ENCODE data around the gene VAMP3.

VAMP3 gene, protein sequence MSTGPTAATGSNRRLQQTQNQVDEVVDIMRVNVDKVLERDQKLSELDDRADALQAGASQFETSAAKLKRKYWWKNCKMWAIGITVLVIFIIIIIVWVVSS

GRCh38 chr1:7770997-7771822 lies at the start of gene VAMP3:
VAMP3 (plus strand) TSS chr1:7771296; CDS start chr1:7771384, 88 bp downstream.
- DNase-seq, result peak; percentile 96

- DNase-seq, result no peak
Measured at GRCh38 chr1:7721940-7722669, 49.0 kb upstream of the VAMP3 start.

DNA sequence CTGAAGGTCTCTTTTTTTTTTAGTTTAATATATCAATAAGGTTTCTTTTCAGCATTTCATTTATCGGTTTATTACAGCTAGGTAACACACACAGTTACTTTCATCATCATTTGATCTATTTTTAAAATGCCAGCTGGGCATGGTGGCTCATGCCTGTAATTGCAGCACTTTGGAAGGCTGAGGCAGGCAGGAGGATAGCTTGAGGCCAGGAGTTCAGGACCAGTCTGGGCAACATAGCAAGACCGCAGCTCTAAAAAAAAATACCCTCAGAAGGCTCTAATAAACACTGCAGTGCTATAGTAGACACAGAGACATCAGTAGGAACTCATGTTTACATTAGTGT lies 48.5 kb upstream of the VAMP3 start:
- no peak for DNase-seq

- no peak for DNase-seq
Measured at GRCh38 chr1:7726623-7727022, 44.5 kb upstream of the VAMP3 start.

- DNase-seq, result no peak
Measured at GRCh38 chr1:7727809-7728471, 43.2 kb upstream of the VAMP3 start.

DNA sequence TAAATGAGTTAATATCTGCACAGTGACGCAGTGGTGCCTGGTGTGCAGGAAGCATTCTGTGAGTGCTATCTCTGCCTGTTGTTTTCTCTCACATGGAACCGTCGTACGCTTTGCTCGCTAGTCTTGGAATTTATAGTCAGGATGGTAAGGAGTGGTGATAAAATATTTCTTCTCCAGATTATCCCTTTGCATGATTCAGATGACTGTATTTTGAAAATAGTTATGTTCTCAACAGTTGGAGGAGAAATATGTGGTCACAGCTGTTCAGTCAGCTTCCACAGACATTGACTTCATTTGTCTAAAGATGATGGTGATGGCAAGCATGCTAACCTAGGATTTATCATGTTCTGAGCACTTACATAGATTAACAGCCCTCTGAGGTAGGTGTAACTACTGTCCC lies 41.3 kb upstream of the VAMP3 start:
- DNase-seq, result no peak

DNA sequence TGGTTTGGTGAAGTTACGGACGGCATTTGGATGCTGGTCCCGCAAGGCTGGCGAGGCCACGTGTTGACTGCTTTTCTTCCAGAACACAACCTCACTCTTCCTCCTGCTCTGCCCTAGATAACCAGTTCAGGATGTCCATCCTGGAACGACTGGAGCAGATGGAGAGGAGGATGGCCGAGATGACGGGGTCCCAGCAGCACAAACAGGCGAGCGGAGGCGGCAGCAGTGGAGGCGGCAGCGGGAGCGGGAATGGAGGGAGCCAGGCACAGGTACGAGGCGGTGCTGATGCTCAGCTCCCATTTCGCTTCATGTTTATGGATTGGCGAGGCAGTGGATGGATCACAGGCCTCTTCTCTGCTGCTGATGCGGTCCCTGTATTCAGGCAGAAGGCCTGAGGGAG lies 38.8 kb upstream of the VAMP3 start:
- DNase-seq, result no peak

DNA sequence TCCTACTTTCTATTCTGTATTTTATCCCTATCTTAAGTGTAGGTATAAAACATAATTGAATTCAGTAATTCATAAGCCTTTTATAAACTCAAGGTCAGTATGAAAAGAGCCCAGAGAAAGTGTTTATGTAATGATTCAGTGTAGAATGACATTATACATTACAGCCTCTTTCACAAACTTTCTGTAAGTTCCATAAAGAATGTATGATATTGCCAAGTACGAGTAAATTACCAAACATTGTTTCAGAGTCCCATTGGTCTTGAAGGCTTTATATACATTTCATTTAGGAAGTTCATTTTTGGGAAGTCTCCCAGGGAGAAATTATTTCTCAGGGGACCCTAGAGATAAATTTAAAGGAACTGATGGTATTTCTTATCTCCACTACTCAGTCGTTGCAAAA lies 37.8 kb upstream of the VAMP3 start:
- DNase-seq, result no peak

DNA sequence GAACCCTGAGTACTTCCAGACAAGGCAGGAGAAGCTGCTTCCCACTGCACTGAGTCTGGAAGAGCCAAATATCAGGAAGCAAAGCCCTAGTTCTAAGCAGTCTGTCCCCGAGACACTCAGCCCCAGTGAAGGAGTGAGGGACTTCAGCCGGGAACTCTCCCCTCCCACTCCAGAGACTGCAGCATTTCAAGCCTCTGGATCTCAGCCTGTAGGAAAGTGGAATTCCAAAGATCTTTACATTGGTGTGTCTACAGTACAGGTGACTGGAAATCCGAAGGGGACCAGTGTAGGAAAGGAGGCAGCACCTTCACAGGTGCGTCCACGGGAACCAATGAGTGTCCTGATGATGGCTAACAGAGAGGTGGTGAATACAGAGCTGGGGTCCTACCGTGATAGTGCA lies 33.1 kb upstream of the VAMP3 start:
- no peak for DNase-seq

GRCh38 chr1:7743346-7743745 lies 27.8 kb upstream of the VAMP3 start:
- no peak for DNase-seq

- DNase-seq, result no peak
Measured at GRCh38 chr1:7744882-7745281, 26.2 kb upstream of the VAMP3 start.

GRCh38 chr1:7745783-7746182 lies 25.3 kb upstream of the VAMP3 start:
- no peak for DNase-seq

DNA sequence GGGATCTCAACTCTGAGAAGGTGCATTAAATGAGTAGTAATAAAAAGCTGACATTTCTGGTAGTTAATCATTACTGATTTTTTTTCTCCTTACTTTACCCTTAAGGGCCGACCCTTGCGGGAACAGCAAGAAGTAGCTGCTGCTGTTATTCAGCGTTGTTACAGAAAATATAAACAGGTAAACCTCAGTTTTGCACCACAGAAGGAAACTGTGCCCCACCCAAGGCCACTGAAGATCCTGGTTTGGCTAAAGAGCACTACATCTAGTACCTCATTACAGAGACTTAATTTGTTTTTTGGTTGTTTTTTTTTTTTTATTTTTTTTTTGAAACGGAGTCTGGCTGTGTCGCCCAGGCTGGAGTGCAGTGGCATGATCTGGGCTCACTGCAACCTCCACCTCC lies 23.5 kb upstream of the VAMP3 start:
- DNase-seq, result no peak

GRCh38 chr1:7749126-7749525 lies 22.0 kb upstream of the VAMP3 start:
- DNase-seq, result no peak

DNA sequence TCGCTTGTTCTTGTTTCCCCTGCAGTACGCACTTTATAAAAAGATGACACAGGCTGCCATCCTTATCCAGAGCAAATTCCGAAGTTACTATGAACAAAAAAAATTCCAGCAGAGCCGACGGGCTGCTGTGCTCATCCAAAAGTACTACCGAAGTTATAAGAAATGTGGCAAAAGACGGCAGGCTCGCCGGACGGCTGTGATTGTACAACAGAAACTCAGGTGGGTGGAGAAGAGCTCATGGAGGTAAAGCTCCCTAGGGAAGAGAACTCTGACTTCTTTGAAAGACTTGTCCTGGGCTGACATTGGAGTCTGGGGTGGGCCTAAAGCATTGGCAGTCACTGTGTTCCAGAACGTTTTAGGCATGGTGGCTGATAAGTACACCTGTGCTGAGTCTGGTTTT lies 19.9 kb upstream of the VAMP3 start:
- DNase-seq, result no peak

DNA sequence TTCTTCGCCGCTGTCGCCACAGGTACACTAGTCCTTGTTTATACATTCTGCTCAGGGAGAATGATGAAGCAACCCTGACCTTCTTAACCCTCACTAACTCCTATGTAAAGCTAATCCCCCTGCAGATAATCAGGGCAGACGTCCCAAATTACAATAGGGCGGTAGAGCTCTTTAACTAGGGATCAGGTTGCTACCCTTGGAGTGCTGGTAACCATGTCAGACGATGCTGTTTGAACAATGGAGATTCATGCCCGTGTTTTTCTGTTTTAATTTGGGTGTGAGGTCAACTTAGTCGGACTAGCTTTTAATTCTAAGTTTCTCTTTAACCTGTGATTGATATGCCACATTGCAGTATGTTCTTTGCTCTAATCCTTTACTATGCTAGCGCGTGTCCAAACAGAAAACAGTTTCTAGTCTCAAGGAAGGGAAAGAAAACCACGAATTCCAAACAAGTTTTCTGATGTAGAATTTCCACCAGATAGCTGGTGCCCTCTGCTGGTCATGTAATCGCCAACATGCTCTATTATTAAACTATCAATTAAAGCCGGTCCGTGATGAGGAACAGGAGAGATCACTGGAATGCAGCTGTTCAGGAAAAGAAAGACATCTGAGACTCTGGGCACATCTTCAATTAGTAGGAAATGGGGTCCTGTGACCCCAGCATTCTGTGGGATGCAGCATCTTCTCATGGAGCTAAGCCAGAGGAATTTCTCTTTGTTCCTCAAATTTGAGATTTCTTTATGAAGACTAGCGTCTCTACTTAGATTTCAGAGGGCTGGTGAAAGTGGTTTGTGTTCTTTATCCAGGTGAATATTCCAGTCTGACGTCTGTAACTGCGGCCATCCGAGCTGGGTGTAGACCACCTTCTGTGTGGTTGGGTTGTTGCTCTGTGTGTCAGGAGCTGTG lies 18.3 kb upstream of the VAMP3 start:
- peak; percentile 68 for DNase-seq

- no peak for DNase-seq
Measured at GRCh38 chr1:7753641-7754040, 17.5 kb upstream of the VAMP3 start.

DNA sequence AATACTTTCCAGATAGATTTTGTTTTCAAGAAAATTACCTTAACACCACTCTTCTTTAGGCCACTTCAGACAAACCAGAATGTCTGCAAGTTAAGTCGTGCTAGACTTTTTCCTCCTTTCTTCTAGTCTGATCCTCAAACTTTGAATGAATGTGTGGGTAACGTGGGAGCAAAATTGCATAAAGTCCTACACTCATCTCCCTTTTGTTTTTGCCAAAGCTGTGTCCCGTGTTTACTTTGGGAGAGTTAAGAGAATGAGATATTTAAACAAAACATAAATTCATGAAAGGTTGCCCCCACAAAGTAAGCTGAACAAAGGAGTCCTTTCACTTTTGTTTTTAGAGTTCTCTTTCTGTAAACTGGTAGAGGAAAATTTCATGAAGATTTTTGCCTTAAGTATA lies 16.9 kb upstream of the VAMP3 start:
- DNase-seq, result no peak

DNA sequence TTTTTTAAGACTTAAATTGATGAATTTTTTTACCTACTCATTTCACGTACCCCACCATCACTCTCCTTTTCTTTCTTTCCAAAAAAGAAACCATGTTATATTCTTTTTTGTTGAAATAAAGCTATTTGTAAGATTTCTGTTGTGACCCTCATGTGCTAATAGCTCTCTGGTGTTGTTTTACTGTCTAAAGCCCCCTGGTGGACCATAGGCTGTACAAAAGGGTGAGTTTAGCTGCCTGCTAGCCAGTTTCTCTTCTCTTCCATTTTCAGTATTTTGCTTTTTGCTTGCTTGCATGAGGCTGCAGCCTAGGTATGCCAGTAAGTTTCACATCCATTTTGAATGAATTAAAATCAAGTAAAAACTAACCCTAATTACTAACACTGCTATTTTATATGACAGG lies 15.6 kb upstream of the VAMP3 start:
- no peak for DNase-seq

GRCh38 chr1:7760245-7760644 lies 10.9 kb upstream of the VAMP3 start:
- no peak for DNase-seq

- no peak for DNase-seq
Measured at GRCh38 chr1:7761103-7761502, 10.0 kb upstream of the VAMP3 start.

DNA sequence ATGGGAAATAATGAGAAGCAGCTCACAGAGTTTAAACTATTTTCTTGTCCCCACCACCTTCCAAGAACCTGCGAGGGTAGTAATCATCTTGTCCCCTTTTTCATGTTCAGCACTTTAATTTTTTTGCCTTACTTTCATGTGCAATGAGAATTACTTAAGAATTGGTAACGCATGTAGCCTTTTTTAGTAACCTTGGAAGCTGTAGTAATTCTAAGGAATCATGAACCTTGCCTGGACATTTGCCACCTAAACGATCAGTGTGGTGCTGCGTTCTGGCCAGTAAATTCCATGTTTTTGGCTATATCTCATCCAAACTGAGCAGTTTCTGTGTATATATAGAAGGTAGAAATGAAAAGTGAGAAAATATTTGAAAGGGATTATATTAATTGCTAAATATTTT lies 3.9 kb upstream of the VAMP3 start:
- no peak for DNase-seq

- no peak for DNase-seq
Measured at GRCh38 chr1:7768583-7768982, 2.5 kb upstream of the VAMP3 start.
